ENCODE data around the gene IFFO2. TPM values are rescaled to one million over a fixed set of nuclear protein-coding genes. Genes with fewer than 3 reads are reported as not detected.

The IFFO2 gene
- total RNA-seq, 1 experiment from 2014 or later, result 15.6 TPM

- H3K27me3 ChIP-seq (ENCODE audit: insufficient read depth, low read length), result no peaks in the 10 kb centered on the region
- no peak overlapping the region for H3K9ac ChIP-seq (ENCODE audit: low read length)
- H3K9me3 ChIP-seq (ENCODE audit: control insufficient read depth in 1 of 2, insufficient read depth in 1 of 2, low read depth in 1 of 2, low read length in 2 of 2), result no peaks in the 10 kb centered on the region
- no peak for ATAC-seq
- H3K4me2 ChIP-seq (ENCODE audit: low read length), result no peak overlapping the region
- no TSS peak for BruUV-seq (replicated peaks)
- H2AFZ ChIP-seq (ENCODE audit: low read depth, low read length, poor library complexity, severe bottlenecking), result no peak overlapping the region
- H3K9me2 ChIP-seq (ENCODE audit: insufficient read depth), result no peaks in the 10 kb centered on the region
- intact Hi-C loops (cut with micrococcal nuclease), result no loop called here
- H3K27ac ChIP-seq (ENCODE audit: low read depth, low read length), result no peak overlapping the region
- H4K20me1 ChIP-seq (ENCODE audit: insufficient read depth), result no peaks in the 10 kb centered on the region
- no peaks in the 10 kb centered on the region for H3K79me2 ChIP-seq (ENCODE audit: insufficient read depth, low read length)
- DNase-seq (ENCODE audit: low read depth, low spot score), result no peak
- H3K4me1 ChIP-seq (ENCODE audit: control insufficient read depth in 1 of 2, insufficient read depth in 2 of 2, low read length in 2 of 2), result peaks cover 11 to 15% of the 10 kb centered on the region in 2 experiments
- TF ChIP-seq TCF7L2 (IDR thresholded peaks at IDR 0.05; ENCODE audit: borderline replicate concordance, extremely low read depth, insufficient read depth, insufficient read length) (no peak), JUND (IDR thresholded peaks at IDR 0.05) (no peak), ATF3 (IDR thresholded peaks at IDR 0.05) (no peak), RAD21 (IDR thresholded peaks at IDR 0.05; ENCODE audit: low read depth) (no peak), ZNF274 (IDR thresholded peaks at IDR 0.05; ENCODE audit: low read depth, low read length) (no peak), SP1 (IDR thresholded peaks at IDR 0.05; ENCODE audit: low read depth) (no peak), EZH2phosphoT487 (IDR thresholded peaks at IDR 0.05; ENCODE audit: borderline replicate concordance) (no peak), FOSL1 (IDR thresholded peaks at IDR 0.05; ENCODE audit: low read depth) (no peak), ELF1 (IDR thresholded peaks at IDR 0.05; ENCODE audit: borderline replicate concordance, low read depth) (no peak), REST (IDR thresholded peaks at IDR 0.05; ENCODE audit: low read depth) (no peak), SIN3A (IDR thresholded peaks at IDR 0.05; ENCODE audit: low read depth) (no peak), EZH2 (IDR thresholded peaks at IDR 0.05) (no peak), POLR2A (IDR thresholded peaks at IDR 0.05; ENCODE audit: borderline replicate concordance, extremely low read depth, insufficient read depth, insufficient read length) (no peak), CBX3 (IDR thresholded peaks at IDR 0.05; ENCODE audit: low read depth) (no peak), ZFX (IDR thresholded peaks at IDR 0.05) (no peak), EGR1 (IDR thresholded peaks at IDR 0.05; ENCODE audit: low read depth) (no peak), POLR2AphosphoS5 (IDR thresholded peaks at IDR 0.05; ENCODE audit: low read depth, low read length) (no peak), YY1 (IDR thresholded peaks at IDR 0.05; ENCODE audit: extremely low read depth, insufficient replicate concordance, low read depth, low read length) (no peak), MAX (IDR thresholded peaks at IDR 0.05) (no peak), CTCF (IDR thresholded peaks at IDR 0.05 in 2 of 3, conservative IDR thresholded peaks at IDR 0.05 in 1 of 3; ENCODE audit: borderline replicate concordance in 1 of 3, insufficient read depth in 1 of 3, low read depth in 2 of 3, low read length in 2 of 3) (no peak)
- ChIA-PET RAD21 (ENCODE audit: low non-redundant PET in 1 of 2, low total read pairs in 2 of 2, uncharacterized antibody in 2 of 2, unreplicated experiment in 2 of 2) (no interaction called here), POLR2A (no interaction called here), CTCF (interaction anchor here (2.1 kb wide), 1 partner anchor 14 kb away, joined by 5 read pairs; no protein-coding TSS in a partner anchor)
- H3K36me3 ChIP-seq (ENCODE audit: control insufficient read depth in 1 of 2, insufficient read depth in 2 of 2, low read length in 2 of 2), result no peaks in the 10 kb centered on the region
- no peak overlapping the region for H3K4me3 ChIP-seq (replicated peaks in 1 of 2; ENCODE audit: low read depth in 1 of 2, low read length in 2 of 2)
Observed at GRCh38 chr1:18898567-18898966, 57.9 kb downstream of the IFFO2 start.
